Measurements from ENCODE around the gene PDE4DIP.
"Not testable (repeated sequence)": the region's sequence is repeated elsewhere in the genome, so short reads cannot be mapped to it uniquely, and the experiment has no call there.

The PDE4DIP gene

GRCh38 chr1:148921047-148921446 is 76.8 kb downstream of the PDE4DIP start:
- DNase-seq: not testable (repeated sequence)

DNA sequence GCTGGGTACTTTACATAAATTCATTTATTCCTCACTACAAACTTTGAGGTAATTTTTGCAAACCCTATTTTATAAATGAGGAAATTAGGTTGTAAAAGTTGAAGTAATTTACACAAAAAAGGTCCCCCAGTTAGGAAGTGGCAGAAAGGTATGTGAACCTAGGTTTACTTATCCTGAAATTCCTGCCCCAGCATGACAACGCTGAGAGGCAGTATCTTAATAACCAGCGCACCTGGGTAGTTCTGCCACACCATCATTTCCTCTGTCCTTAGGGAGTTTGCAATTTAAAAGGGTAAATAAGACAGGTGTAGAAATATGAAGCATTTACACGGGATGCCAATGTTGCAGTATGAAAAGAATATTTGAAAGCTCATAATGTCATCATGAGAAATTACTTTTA is 79.6 kb downstream of the PDE4DIP start:
- not testable (repeated sequence) for DNase-seq

- DNase-seq: not testable (repeated sequence)
Observed at GRCh38 chr1:148927645-148928044, 83.4 kb downstream of the PDE4DIP start.

DNA sequence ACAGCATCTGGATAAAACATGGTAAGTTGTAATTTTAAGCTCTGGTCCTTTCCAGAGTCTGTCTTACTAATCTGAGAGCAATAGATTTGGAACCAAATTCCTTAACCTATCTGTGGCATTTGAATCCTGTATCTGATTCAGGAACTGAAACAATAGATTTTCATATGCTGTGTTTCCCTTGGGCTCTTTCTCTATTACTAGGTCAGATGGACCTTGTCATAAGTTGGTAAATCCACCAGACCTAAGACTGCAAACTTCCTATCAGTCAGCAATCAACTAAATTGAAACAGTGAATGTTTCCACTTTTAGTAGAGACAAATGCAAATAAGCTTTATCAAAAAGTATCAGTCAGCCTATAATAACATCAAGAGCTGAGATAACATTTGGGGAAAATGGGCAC is 85.0 kb downstream of the PDE4DIP start:
- not testable (repeated sequence) for DNase-seq

- DNase-seq: not testable (repeated sequence)
Observed at GRCh38 chr1:148935381-148936002, 91.3 kb downstream of the PDE4DIP start.

DNA sequence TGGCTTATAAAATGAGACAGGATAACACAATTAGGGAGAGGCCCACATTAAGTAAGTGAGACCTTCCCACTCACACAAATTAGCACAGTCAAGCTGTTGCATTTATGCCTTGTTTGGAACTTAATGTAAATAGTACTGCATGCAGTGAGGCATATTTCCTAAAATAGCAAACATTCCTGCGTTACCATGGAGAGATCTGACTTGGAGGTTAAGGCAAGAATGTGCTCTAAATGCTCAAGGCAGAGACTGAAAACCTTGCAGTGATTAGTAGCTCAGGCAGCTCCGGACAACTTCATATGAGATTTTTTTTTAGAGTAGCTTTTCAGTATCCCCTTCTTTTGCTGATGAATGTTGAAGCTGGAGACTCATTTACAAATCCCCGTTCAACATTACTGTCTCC is 98.7 kb downstream of the PDE4DIP start:
- DNase-seq: not testable (repeated sequence)

DNA sequence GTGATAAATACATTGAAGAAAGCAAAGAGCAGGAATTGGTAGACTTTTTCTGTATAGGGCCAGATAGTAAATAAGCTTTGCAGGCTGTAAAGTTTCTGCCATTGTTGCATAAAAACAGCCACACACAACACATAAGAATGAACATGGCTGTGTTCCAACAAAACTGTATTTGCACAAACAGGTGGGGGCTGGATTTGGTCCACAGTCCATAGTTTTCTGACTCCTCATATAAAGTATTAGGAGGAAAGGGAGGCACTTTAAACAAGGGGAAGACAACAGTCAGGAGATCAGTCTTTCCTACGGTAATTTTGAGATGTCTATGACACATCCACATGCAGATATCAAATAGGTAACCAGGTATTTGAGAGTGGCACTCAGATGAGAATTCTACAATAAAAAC is 100.9 kb downstream of the PDE4DIP start:
- DNase-seq: not testable (repeated sequence)

- not testable (repeated sequence) for DNase-seq
Observed at GRCh38 chr1:148948768-148949167, 104.5 kb downstream of the PDE4DIP start.

- DNase-seq: peak; percentile 87
Observed at GRCh38 chr1:148951336-148952227, 107.4 kb downstream of the PDE4DIP start.

- not testable (repeated sequence) for DNase-seq
Observed at GRCh38 chr1:148952253-148952937, 108.2 kb downstream of the PDE4DIP start.

GRCh38 chr1:148952938-148953616 is 108.8 kb downstream of the PDE4DIP start:
- peak; percentile 15 for DNase-seq

DNA sequence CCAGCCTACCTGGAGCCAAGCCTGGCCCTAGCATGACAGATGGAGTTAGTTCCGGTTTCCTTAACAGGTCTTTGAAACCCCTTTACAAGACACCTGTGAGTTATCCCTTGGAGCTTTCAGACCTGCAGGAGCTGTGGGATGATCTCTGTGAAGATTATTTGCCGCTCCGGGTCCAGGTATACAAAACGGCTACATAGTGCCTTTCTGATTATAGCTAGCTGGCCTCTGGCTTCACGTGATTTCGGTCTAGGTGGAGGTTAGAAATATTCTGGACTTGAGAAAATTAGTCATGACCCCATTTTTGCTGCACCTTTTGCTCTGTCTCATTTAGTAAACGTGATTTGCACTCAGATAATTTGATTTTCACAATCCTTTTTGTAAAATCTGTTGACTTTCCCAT is 109.5 kb downstream of the PDE4DIP start:
- DNase-seq: not testable (repeated sequence)

DNA sequence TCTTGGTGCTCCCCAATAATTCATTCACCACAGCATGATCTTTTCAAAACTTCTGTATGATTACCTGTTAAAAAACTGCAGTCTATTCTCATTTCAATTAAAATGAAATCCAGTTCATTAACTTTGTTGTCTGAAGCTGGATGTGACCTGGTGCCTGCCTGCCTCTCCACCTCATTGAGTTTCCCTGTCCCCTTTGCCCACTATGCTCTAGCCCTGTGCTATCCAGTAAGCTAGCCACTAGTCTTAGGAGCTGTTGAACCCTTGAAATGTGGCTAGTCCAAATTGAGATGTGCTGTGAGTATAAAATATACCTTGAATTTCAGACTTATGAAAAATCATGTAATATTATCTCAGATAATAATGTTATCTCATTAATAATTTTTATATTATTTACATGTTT is 114.1 kb downstream of the PDE4DIP start:
- not testable (repeated sequence) for DNase-seq

DNA sequence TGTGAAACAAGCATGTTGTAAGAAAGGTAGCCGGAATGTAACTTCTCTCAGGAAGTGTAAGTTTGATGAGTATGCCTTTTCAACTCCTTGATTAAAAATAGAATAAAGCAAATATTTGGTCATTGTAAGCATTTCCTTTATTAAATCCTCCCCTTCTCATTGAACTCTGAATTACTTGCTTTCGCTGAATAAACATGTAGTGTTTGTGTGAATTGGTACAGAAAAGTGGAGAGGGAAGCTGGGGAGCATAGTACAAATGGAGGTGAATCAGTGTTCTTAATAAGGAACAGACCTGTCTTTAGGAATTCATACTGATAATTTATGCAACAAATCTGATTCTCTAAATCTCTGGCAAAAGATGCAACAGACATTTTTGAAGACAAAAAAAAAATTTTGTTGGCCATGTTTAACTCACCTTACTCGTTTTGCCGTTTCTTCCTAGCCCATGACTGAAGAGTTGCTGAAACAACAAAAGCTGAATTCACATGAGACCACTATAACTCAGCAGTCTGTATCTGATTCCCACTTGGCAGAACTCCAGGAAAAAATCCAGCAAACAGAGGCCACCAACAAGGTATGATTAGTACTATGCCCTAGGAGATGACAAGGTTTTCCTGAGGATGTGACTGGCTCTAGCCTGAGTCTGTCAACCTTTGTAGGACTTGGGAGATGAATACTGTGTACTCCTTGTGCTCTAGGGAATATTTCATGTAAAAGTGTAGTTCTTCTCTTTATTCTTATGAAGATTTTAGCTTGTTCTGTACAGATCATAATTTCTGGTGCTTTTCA is 116.2 kb downstream of the PDE4DIP start:
- DNase-seq: not testable (repeated sequence)

GRCh38 chr1:148962127-148962857 is 118.1 kb downstream of the PDE4DIP start:
- DNase-seq: not testable (repeated sequence)

GRCh38 chr1:148966084-148966483 is 121.9 kb downstream of the PDE4DIP start:
- not testable (repeated sequence) for DNase-seq

DNA sequence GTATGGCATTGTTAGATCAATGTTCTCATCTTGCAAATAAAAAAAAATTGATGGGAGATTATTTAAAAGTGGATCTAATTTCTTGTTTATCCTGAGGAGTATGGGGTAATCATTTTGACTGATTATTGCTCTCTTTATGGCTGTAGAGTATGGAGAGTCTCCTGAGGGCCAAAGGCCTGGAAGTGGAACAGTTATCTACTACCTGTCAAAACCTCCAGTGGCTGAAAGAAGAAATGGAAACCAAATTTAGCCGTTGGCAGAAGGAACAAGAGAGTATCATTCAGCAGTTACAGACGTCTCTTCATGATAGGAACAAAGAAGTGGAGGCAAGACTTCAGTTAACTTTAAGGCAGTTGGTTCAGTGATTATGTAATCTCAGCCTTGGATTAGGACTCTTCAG is 123.4 kb downstream of the PDE4DIP start:
- not testable (repeated sequence) for DNase-seq

- not testable (repeated sequence) for DNase-seq
Observed at GRCh38 chr1:148968682-148969081, 124.5 kb downstream of the PDE4DIP start.

- not testable (repeated sequence) for DNase-seq
Observed at GRCh38 chr1:148969126-148969525, 124.9 kb downstream of the PDE4DIP start.

- peak; percentile 75 for DNase-seq
Observed at GRCh38 chr1:148975453-148975852, 131.2 kb downstream of the PDE4DIP start.
